ENCODE results near the gene MARS1. TPM values are rescaled to one million over a fixed set of nuclear protein-coding genes. Genes with fewer than 3 reads are reported as not detected.

Gene MARS1
- total RNA-seq, 1 donor from 2014 or later: 351 TPM

DNA sequence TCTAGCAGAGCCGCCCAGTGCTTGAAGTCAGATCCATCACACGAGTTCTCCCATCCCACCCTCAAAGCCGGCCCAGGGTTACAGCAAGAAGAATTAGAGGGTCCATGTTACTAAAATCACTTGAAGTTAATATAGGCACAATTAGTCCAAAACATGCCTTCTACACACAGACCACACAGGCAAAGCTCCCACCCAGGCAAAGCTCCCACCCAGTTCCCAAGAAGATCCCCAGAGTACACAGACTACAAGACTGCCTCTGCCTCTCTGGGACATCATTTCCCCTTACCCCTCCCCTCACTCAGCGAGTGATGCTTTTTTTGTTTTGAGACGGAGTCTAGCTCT, 25.0 kb upstream of the MARS1 start:
- H3K4me1 Mint-ChIP-seq (ENCODE audit: low read depth, unreplicated experiment): peaks cover 18% of the 10 kb centered on the region
- peaks cover 24% of the 10 kb centered on the region for H3K4me1 ChIP-seq (ENCODE audit: insufficient read depth, low read length)
- no peaks in the 10 kb centered on the region for H3K9me3 ChIP-seq (ENCODE audit: insufficient read depth, low read depth, low read length)
- H3K36me3 ChIP-seq (ENCODE audit: insufficient read depth, low read length): no peaks in the 10 kb centered on the region
- H2AFZ ChIP-seq (ENCODE audit: low read depth, low read length): no peak overlapping the region
- H3K27ac Mint-ChIP-seq (ENCODE audit: unreplicated experiment): no peak overlapping the region
- H3K27me3 Mint-ChIP-seq (ENCODE audit: low read depth, unreplicated experiment): peaks cover 39% of the 10 kb centered on the region
- H3K4me2 ChIP-seq (ENCODE audit: low read length): peak overlapping the region; percentile 99
- H4K20me1 ChIP-seq (ENCODE audit: insufficient read depth, low read length): no peaks in the 10 kb centered on the region
- H3K36me3 Mint-ChIP-seq (ENCODE audit: low read depth, unreplicated experiment): peaks cover 14% of the 10 kb centered on the region
- H3K9ac ChIP-seq (ENCODE audit: low read length): no peak overlapping the region
- no peak for TF ChIP-seq EZH2 (IDR thresholded peaks at IDR 0.05; ENCODE audit: insufficient read depth, low read length)
- TF ChIP-seq, protein P1, sequence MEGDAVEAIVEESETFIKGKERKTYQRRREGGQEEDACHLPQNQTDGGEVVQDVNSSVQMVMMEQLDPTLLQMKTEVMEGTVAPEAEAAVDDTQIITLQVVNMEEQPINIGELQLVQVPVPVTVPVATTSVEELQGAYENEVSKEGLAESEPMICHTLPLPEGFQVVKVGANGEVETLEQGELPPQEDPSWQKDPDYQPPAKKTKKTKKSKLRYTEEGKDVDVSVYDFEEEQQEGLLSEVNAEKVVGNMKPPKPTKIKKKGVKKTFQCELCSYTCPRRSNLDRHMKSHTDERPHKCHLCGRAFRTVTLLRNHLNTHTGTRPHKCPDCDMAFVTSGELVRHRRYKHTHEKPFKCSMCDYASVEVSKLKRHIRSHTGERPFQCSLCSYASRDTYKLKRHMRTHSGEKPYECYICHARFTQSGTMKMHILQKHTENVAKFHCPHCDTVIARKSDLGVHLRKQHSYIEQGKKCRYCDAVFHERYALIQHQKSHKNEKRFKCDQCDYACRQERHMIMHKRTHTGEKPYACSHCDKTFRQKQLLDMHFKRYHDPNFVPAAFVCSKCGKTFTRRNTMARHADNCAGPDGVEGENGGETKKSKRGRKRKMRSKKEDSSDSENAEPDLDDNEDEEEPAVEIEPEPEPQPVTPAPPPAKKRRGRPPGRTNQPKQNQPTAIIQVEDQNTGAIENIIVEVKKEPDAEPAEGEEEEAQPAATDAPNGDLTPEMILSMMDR (IDR thresholded peaks at IDR 0.05; ENCODE audit: insufficient read depth, low read depth, low read length): no peak
- H3K4me3 ChIP-seq (ENCODE audit: insufficient read depth, low read depth, low read length): no peak overlapping the region
- H3K4me3 Mint-ChIP-seq (ENCODE audit: unreplicated experiment): peak overlapping the region; percentile 95
- H3K27me3 ChIP-seq (ENCODE audit: insufficient read depth, low read length): peaks cover 3% of the 10 kb centered on the region
- no peak for FAIRE-seq
- no peak overlapping the region for H3K27ac ChIP-seq (ENCODE audit: low read depth, low read length)
- peaks cover 5% of the 10 kb centered on the region for H3K9me3 Mint-ChIP-seq (ENCODE audit: unreplicated experiment)
- no peak for DNase-seq (ENCODE audit: low read depth)
- no peaks in the 10 kb centered on the region for H3K79me2 ChIP-seq (ENCODE audit: insufficient read depth, low read length)

DNA sequence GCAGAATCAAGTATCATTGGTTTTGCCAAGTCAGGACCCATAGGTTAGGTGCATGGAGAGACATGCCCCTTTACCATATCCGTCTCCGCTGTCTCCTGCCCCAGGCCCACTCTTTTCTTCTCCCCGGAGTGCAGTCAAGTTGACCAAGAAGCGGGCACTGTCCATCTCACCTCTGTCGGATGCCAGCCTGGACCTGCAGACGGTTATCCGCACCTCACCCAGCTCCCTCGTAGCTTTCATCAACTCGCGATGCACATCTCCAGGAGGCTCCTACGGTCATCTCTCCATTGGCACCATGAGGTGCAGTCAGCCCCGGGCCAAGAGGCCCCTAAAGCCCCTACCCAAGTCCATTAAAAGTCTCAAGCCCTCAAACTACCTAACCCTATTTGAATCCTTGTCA, 23.3 kb upstream of the MARS1 start:
- Histone ChIP-seq H3K79me2 (ENCODE audit: insufficient read depth, low read length) (no peaks in the 10 kb centered on the region), H3K9ac (ENCODE audit: low read length) (no peak overlapping the region), H3K27me3 (ENCODE audit: insufficient read depth, low read length) (peaks cover 3% of the 10 kb centered on the region), H3K4me1 (ENCODE audit: insufficient read depth, low read length) (peaks cover 18% of the 10 kb centered on the region), H4K20me1 (ENCODE audit: insufficient read depth, low read length) (no peaks in the 10 kb centered on the region), H3K36me3 (ENCODE audit: insufficient read depth, low read length) (no peaks in the 10 kb centered on the region), H3K4me3 (ENCODE audit: insufficient read depth, low read depth, low read length) (no peak overlapping the region), H2AFZ (ENCODE audit: low read depth, low read length) (no peak overlapping the region), H3K4me2 (ENCODE audit: low read length) (no peak overlapping the region), H3K27ac (ENCODE audit: low read depth, low read length) (no peak overlapping the region), H3K9me3 (ENCODE audit: insufficient read depth, low read depth, low read length) (no peaks in the 10 kb centered on the region)
- FAIRE-seq (no peak), DNase-seq (ENCODE audit: low read depth) (no peak)
- Mint-ChIP-seq H3K27me3 (ENCODE audit: low read depth, unreplicated experiment) (peaks cover 55% of the 10 kb centered on the region), H3K9me3 (ENCODE audit: unreplicated experiment) (peaks cover 5% of the 10 kb centered on the region), H3K36me3 (ENCODE audit: low read depth, unreplicated experiment) (peaks cover 23% of the 10 kb centered on the region), H3K27ac (ENCODE audit: unreplicated experiment) (no peak overlapping the region), H3K4me1 (ENCODE audit: low read depth, unreplicated experiment) (peaks cover 9% of the 10 kb centered on the region), H3K4me3 (ENCODE audit: unreplicated experiment) (peak overlapping the region; percentile 22)
- TF ChIP-seq EZH2 (IDR thresholded peaks at IDR 0.05; ENCODE audit: insufficient read depth, low read length): no peak
- TF ChIP-seq, protein P1 (IDR thresholded peaks at IDR 0.05; ENCODE audit: insufficient read depth, low read depth, low read length): no peak

DNA sequence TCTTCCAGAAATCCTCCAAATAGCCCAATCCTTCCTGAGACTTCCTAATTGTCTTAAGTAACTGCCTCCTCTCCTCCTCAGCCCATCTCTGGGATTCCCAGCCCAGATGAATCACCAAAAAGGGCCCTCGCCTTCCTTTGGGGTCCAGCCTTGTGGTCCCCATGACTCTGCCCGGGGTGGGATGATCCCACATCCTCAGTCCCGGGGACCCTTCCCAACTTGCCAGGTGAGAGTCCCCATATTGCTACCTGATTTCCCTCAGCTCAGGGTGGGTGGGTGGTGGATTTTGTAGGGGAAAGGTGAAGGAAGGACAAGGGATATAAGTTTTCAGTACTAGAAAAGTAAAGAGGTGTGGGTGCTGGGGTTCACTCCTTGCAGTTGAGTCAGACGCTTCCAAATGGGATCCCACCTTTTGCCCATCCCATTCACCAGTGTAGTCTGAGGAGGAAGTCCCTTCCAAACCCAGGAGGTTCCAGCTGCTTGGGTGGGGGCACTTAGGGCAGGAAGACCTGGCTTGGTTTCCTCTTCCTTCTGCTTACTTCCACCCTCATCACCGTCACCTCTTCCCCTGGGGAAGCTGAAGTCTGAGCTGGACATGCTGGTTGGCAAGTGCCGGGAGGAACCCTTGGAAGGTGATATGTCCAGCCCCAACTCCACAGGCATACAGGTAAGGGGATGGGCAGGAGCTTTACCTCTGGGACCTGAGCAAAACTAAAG, 22.7 kb upstream of the MARS1 start:
- Histone ChIP-seq H3K4me3 (ENCODE audit: insufficient read depth, low read depth, low read length) (no peak overlapping the region), H3K4me1 (ENCODE audit: insufficient read depth, low read length) (peaks cover 18% of the 10 kb centered on the region), H3K79me2 (ENCODE audit: insufficient read depth, low read length) (no peaks in the 10 kb centered on the region), H3K4me2 (ENCODE audit: low read length) (no peak overlapping the region), H3K9me3 (ENCODE audit: insufficient read depth, low read depth, low read length) (no peaks in the 10 kb centered on the region), H3K27ac (ENCODE audit: low read depth, low read length) (no peak overlapping the region), H2AFZ (ENCODE audit: low read depth, low read length) (no peak overlapping the region), H4K20me1 (ENCODE audit: insufficient read depth, low read length) (no peaks in the 10 kb centered on the region), H3K27me3 (ENCODE audit: insufficient read depth, low read length) (peaks cover 3% of the 10 kb centered on the region), H3K36me3 (ENCODE audit: insufficient read depth, low read length) (no peaks in the 10 kb centered on the region), H3K9ac (ENCODE audit: low read length) (no peak overlapping the region)
- FAIRE-seq: no peak
- peaks cover 23% of the 10 kb centered on the region for H3K36me3 Mint-ChIP-seq (ENCODE audit: low read depth, unreplicated experiment)
- peaks cover 59% of the 10 kb centered on the region for H3K27me3 Mint-ChIP-seq (ENCODE audit: low read depth, unreplicated experiment)
- H3K9me3 Mint-ChIP-seq (ENCODE audit: unreplicated experiment): peaks cover 5% of the 10 kb centered on the region
- H3K4me3 Mint-ChIP-seq (ENCODE audit: unreplicated experiment): peak overlapping the region; percentile 22
- H3K4me1 Mint-ChIP-seq (ENCODE audit: low read depth, unreplicated experiment): peaks cover 8% of the 10 kb centered on the region
- no peak for DNase-seq (ENCODE audit: low read depth)
- TF ChIP-seq EZH2 (IDR thresholded peaks at IDR 0.05; ENCODE audit: insufficient read depth, low read length): no peak
- TF ChIP-seq, protein P1 (IDR thresholded peaks at IDR 0.05; ENCODE audit: insufficient read depth, low read depth, low read length): no peak
- no peak overlapping the region for H3K27ac Mint-ChIP-seq (ENCODE audit: unreplicated experiment)
